Stimulated activated CD4-positive, alpha-beta T cell treated with anti-CD3 and anti-CD28 coated beads, Interleukin-15, amount 100 ng/mL, for 1 hour (primary cell): ENCODE measurements around the gene EXT2.

Experiments
- DNase-seq, 2 donors: peaks; one replicate each; pipeline ENCODE4 v3.0.0-alpha.2; 2020; ENCODE audit warnings: low read depth in 1 of 2, low spot score in 1 of 2

EXT2 gene

DNA sequence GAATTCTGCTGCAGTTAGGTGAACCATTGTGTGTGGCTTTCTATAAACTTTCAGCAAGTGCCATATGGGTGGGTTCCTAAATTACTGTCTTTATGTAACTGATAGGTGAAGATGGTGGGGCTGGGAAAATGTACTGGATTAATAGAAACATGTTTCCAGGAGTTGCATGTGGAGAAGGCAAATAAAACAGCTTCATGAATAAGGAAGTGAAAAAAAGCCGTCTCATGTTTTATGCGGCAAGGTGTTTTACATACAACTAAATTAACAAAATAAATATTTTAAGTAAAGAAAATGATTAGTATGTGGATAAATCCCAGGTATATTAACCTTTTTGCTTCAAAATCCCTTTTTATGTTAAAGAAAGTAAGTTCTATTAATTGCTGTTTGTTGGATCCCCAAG is 67.2 kb downstream of the EXT2 start:
- no peak for DNase-seq

DNA sequence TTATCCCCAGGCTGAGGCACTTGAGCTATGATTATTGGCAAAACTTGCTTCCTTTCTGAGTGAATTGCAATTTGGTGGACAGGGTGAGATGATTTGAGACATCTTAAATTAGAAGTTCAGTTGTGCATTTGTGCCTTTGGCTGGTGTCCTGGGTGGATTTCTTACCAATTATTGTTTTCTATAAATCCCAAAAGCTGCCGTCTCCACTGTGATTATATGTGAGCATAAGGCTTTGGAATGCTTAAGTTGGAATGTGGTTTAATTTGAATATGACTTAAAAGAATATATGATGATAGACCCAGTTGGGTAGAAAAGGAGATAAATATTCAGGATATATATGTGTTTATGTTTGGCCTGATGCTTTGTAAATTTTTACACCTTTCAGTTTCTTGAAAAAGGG is 70.0 kb downstream of the EXT2 start:
- DNase-seq = no peak

DNA sequence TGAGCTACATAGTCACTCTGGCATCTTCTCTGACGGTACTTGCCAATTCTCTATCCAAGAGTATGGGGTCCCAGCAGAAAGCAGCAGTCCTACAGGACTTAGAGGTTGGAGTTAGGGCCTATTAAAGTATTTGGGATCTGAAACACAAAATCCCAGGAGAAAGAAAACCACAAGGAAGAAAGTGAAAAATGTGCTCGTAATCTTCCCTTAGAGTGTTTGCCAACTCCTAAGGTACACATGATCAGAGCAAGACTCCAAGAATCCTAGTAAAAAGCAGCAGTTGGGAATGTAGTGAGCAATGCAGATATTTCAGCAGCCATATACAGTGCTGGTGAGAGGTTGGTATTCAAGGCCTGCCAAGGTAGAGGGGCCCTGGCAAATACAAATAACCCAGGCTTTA is 71.6 kb downstream of the EXT2 start:
- no peak for DNase-seq

DNA sequence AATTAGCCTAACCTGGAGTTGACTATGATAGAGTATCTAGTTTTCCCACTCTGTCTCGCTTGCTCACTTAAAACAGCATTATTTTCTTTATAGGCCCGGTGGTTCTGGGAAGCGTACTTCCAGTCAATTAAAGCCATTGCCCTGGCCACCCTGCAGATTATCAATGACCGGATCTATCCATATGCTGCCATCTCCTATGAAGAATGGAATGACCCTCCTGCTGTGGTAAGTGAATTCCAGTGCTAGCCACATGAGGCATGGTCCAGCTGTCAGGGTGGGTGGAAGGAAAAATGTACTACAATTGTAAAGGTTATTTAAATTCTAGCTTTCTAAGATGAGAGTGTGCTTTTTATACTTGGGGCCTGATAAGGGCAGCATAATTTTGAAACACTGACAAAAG is 76.0 kb downstream of the EXT2 start:
- DNase-seq = no peak

DNA sequence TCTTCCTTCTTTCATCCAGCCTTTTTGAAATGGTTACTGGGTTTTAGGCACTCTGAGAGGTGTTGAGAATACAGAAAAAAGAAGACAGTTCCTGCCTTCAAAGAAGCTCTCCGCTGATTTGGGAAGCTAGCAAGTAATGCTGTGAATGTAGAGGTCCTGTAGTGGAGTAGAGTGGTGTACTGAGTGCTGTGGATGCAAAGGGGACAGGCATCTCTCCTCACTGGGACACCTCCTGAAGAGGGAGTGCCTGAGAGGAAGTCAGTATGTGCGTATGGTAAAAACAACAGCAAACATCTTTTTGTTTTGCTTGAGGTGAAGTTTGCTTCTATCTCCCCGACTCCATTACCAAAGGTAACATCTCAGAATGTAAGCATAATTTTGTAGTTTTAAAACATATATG is 77.5 kb downstream of the EXT2 start:
- DNase-seq = no peak

GRCh38 chr11:44174842-44175241 is 79.4 kb downstream of the EXT2 start:
- no peak for DNase-seq

DNA sequence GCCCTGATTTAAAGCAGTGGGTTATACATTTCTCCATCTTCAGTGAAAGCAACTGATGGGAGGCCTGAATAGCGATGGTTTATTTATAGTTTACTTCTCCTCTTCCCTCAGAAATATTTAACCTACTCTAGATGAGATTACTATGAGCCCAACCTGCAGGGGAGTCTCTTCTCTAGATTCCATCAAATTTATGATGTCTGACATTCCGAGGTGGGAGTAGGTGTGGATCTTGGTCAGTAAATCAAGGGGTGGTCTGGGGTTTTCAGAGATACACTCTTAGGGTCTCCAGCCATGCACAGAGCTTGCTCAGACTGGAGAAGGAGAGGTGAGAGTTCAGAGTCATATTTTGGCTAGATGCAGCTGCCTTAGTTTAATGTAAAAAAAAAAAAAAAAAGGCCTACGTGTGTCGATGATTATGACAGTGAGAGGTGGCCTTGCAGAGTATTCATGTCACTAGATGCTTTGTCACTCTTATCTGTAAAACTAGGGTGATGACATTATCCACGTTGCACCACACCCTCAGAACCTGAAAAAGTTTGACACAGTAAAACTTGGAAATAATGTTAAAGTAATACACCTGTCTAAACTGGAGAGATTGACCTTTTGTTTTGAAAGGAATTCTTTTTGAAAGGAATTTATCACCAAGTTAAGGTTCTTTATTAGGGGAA is 81.2 kb downstream of the EXT2 start:
- no peak for DNase-seq

GRCh38 chr11:44177905-44178304 is 82.4 kb downstream of the EXT2 start:
- DNase-seq = no peak

DNA sequence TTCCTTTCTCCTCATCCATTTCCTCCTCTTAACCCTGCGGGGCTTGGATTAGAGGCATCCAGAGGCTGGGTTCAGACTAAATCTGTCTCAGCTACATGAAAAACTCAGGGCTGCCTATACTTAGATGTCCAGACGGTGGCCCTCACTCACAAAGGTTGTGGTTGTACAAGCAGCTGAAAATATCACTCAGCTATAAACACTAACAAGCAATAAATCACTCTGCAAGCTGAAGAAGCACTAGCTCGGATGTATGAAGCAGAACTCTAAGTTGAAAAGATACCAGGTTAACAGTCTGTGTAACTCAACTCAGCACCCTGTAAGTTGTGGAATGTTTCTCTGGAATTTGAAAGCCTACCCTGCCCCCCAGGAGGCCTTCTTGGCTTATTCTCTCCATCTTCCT is 82.9 kb downstream of the EXT2 start:
- DNase-seq = no peak

DNA sequence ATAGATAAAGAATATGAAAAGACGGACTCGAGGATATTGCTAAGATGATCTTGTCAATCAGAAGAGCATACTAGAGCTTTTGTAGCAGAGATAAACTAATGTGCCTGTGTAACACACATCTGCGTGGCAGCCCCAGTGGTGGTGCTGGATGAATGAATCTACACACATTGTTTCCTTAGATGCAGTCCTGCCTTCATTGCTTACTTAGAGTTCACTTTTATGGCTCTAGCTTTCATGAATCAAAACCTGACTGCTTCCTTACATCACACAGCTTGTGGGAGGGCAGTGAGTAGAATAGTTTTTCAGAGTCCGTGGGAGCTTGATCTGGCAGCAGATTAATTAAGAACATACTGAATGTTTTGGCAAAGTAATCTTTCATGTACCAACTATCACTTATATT is 83.7 kb downstream of the EXT2 start:
- DNase-seq = no peak

- no peak for DNase-seq
These were observed 84.6 kb downstream of the EXT2 start for GRCh38 chr11:44180107-44180506.

DNA sequence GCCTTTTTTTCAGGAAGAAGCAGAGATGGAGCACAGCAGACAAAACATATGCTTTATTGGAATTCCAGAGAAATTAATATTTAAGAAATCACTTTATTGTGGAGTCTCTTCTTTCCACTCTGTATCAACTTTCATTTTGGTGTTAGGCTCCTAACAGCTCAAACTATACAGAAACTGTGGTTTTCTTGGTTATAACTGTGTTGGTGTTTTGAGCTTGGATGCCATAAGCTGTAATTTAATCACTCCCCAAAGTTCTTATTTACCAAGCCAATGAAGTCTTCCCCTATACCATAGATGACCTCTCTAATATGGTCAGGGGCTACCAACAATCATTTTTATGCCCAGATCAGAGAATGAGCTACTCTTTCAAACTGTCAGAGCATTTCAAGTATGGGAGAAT is 90.0 kb downstream of the EXT2 start:
- no peak for DNase-seq

DNA sequence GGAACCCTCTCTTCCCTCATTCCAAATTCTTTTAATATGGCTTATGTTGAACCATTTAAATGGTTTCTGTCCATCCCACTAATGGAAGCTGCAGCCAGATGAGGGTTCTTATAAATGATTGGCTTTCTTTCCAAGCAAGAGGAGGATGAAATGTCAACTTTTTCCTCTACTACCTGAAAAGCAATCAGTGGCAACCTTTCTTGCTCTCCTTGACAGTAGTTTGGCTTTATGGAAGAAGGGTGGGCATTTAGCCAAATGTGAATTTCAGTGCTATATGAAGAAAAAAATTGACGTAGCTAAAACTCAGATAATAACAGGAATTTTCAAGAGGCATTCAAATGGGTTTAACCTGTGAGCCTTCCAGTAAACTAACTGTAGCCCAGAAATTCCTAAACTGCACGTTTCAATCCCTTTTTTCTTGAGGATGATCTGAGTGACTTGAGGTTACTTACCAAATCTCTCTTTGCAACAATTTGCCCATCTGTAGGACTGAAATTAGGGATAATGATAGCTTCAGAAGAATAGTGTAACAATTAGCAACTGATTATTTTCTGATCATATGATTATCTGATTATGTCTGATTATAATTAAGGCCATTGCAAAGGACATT is 90.9 kb downstream of the EXT2 start:
- no peak for DNase-seq

DNA sequence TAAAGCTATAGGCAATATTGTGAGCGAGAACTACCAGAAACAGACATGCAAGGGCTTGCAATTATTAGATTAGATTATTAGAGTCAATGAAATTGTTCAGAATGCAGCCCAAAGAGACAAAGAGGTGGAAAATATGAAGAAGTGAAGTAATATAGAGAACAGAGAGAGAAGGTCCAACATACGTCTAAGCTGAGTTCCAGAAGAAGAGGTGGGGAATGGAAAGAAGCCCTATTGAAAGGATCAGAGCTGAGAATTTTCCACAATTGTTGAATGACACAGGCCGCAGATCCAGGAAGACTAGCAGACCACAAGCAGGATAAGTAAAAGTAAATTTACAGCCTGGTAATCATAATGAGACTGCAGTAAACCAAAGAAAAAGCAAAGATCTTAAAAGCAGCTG is 93.2 kb downstream of the EXT2 start:
- DNase-seq = no peak

DNA sequence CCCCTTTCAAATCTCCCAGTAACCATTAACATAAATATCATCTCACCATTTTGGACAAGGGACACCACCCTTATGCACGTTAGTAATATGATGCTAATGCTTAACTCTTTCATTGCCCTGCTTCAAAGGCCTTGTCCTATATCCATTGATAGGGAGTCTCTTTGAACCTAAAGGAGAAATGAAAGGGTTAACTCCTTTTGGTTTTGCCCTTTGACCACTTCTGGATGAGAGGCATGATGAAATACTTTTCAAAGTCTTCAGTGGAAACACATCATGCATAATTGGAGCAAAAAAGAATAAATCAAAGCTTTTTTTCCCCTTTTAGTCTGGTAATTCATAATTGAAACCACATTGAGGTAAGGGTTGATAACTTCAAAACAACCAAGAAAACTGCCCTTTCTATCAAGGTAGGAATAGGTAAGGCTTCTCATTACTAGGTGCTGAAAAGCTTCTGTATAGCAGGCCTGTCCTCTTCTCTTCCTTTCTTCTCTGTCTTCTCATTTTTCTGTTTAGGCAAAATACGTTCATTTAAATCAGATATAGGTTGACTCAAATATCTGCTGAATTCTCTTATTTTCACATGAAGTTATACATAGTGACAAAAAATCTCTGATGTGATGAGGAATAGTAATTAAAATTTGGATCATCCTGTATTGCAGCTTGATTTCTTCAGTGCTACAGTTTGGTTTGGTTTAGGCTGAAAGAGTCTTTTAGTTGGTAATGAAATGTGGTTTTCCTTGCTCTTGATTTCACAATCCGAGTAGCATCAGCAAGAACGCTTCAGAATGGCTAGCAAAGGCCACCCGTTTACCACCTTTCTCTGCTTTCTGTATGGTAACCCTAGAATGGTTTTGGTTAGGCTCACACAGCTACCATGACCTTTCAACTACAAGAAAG is 94.8 kb downstream of the EXT2 start:
- no peak for DNase-seq

DNA sequence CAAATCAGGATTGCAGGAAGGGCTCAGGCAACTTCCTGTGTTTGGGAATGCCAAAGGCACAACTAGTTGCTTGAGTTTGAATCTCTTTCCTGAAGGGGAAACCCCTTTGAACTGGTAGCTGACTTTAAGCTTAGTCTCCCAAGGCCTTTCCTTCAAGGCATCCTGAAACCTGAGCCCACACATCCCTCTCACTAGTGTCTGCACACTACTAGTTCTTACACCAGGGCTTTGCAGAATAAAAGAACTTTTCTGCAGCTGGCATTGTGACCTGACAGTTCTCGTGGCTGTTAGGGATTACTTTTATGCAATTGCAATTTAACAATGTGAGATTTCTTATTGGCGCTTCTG is 95.4 kb downstream of the EXT2 start:
- no peak for DNase-seq

DNA sequence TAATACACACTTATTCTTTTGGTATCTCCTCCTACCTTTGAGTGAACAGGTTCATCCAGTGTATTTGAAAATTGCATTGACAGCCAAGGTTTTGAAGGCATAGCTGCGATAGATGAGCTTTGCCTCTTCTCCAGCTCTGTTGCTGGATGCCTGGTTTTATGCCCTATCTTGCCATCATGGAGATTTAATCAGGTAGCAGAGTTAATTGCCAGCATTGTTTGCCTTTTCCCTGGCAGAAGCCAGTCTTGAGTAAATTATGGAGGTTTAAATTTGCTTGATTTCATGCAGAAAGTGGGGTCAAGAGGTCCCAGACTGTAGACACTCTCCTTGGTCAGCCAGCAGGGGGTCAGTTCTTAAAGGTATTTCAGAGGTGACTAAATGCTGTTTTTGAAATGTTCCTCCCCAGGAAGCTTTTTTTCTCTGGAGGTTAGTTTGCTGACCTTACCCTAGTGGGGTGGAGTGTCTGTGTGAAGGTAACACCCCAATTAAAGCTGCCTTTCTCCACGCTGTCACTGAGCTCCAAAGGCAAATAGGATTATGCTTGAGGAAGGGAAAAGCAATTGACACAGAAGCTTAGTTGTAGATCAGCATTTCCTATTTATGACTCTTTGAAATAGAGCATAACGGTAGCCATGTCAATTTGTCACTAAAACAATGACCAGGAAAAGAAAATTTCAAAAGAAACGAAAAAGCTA is 96.0 kb downstream of the EXT2 start:
- no peak for DNase-seq

DNA sequence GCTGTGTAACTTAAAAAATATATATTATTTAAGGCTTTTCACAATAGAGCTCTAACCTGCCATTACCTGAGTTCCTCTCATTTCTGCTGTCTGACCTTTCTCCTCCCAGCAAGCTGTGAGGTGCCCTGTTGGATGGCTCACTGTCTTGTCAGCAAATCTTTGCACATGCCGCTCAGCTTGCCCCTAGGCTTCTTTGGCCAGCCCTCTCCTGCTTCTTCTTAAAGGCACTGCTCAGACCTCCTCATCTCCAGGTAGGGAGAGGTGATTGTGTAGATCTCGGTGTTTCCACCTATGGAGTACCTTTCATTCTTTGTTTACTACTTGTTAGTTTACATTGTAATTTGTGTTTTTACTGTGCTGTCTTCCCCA is 96.5 kb downstream of the EXT2 start:
- no peak for DNase-seq

- DNase-seq = no peak
These were observed 97.1 kb downstream of the EXT2 start for GRCh38 chr11:44192462-44193100.

GRCh38 chr11:44193856-44194255 is 98.4 kb downstream of the EXT2 start:
- DNase-seq = no peak

DNA sequence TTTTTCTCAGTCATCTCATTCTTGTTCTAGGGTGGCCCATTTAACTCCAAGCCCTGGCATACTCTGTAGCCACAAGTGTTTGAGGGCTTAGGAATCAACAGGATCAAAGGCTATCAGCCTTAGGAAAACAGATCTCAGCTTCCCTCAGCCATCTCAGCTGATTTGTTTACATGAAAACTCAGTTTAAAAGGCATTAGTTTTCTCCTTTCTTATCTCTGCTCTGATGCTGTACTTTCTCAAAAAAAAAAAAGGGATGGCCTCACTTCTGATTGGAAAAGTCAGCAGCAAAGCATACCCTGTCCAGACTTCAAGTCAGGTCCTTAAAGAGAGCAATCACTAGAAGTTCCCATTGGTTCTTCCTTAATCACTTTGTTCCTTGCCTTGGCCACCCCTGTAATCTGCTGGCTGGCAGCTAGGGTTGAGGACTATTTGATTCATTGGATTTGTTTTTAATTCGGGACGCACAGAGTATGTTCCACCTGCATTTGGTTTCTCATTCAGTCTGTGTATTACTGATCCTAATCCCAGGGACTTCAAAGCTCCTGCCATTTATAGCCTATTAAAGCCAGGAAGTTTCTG is 102.8 kb downstream of the EXT2 start:
- DNase-seq = no peak
